Colonic mucosa (tissue), 4 donors: ENCODE measurements around the gene CA7. TPM values are rescaled to one million over a fixed set of nuclear protein-coding genes. Genes with fewer than 3 reads are reported as not detected.

ENCODE experiments used
- DNase-seq: peaks from one replicate; pipeline ENCODE4 v3.0.0-alpha.2; 2020
- H3K27ac ChIP-seq: fragments of 200-600 bp; one replicate; pipeline ENCODE4 v1.8.0; 2021
- H3K27me3 ChIP-seq: fragments of 200-600 bp; one replicate; pipeline ENCODE4 v1.8.0; 2021
- H3K36me3 ChIP-seq: fragments of 200-600 bp; one replicate; pipeline ENCODE4 v1.8.0; 2021
- H3K4me1 ChIP-seq: fragments of 200-600 bp; one replicate; pipeline ENCODE4 v1.8.0; 2021; ENCODE audit warnings: mild to moderate bottlenecking
- H3K4me3 ChIP-seq: fragments of 200-600 bp; one replicate; pipeline ENCODE4 v1.8.0; 2021
- H3K9ac ChIP-seq, 2 donors: one replicate each; pipeline ENCODE4 v1.7.0; 2013; ENCODE audit warnings: control low read depth in 2 of 2, low read depth in 2 of 2, low read length in 2 of 2
- H3K9me3 ChIP-seq: fragments of 200-600 bp; one replicate; pipeline ENCODE4 v1.8.0; 2021
- CTCF ChIP-seq: fragments of 200-600 bp; IDR thresholded peaks from one replicate; pipeline ENCODE4 v1.8.0; 2022; ENCODE audit warnings: antibody characterized with exemption, mild to moderate bottlenecking
- intact Hi-C: fragments of 100-400 bp; cut with DNase I; formaldehyde crosslinking; loops from one replicate; pipeline ENCODE4 v1.14.1; 2022
- total RNA-seq, 2 donors: library from RNA; stranded (reverse); fragmentation: NEBNext Ultra II Directional in 1 of 2; extraction: Animal tissue kit (Norgen Biotek cat#: 25700) in 1 of 2; gene quantifications; one replicate each; pipeline ENCODE4 v1.2.1, GENCODE V29; 2021
- donor health status: healthy.
- donor health status: DM: no; HTN: no; CAD: no.
- donor health status: DM: no; HTN: no; CAD: no.

CA7 gene
- total RNA-seq, 2 donors from 2014 or later = 46.2 to 120 TPM

DNA sequence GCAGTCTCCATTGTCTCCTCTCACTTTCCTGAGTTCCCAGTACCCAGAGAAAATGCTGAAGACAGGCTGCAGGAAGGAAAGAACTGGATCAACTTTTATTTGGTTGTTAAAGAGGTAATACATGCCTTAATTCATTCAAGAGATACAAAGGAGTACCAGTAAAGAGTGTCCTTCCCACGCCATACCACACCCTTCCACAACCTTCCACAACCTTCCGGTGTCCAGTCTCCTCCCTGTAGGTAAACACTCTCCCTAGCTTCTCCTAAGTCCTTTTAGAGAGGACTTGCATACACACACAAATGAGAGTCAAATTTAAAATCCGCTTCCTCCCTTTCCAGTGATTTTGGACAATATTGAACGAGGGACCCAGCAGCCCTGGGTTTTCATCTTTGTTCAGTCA is 2.8 kb upstream of the CA7 start:
- H3K9ac ChIP-seq = no peak overlapping the region
- H3K36me3 ChIP-seq = no peaks in the 10 kb centered on the region
- H3K4me3 ChIP-seq = no peak overlapping the region
- intact Hi-C loops = loop anchor here (10.0 kb wide), 1 partner anchor 57 kb away; no protein-coding TSS in a partner anchor
- no peaks in the 10 kb centered on the region for H3K9me3 ChIP-seq
- H3K27ac ChIP-seq = no peak overlapping the region
- H3K4me1 ChIP-seq = no peaks in the 10 kb centered on the region
- H3K27me3 ChIP-seq = peaks cover 20% of the 10 kb centered on the region
- no peak for TF ChIP-seq CTCF
- peak; percentile 67 for DNase-seq

DNA sequence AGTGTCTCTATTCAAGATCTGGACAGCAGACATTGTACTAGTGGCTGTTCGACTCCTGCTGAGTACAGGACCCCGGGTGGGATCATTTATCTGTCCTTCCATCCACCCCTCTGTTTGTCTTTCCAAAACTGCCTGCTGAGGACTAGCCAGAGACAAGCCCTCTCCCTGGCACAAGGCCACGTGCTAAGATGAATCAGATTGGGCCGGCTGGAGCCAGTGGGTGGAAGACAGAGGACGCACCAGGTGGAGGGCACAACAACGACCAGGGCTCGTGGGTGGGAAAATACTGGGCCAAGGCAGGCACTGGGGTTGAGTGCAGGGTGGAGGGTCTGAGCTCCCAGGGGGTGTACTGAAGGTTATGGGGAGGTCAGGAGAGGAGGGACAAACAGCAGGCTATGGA is 1.4 kb upstream of the CA7 start:
- Histone ChIP-seq H3K27me3 (peaks cover 20% of the 10 kb centered on the region), H3K36me3 (no peaks in the 10 kb centered on the region), H3K4me1 (no peaks in the 10 kb centered on the region), H3K9me3 (no peaks in the 10 kb centered on the region), H3K9ac (no peak overlapping the region), H3K27ac (no peak overlapping the region), H3K4me3 (no peak overlapping the region)
- no peak for DNase-seq
- no peak for TF ChIP-seq CTCF
- intact Hi-C loops = loop anchor here (10.0 kb wide), 1 partner anchor 58 kb away; no protein-coding TSS in a partner anchor

- no peak for DNase-seq
- no peaks in the 10 kb centered on the region for H3K9me3 ChIP-seq
- intact Hi-C loops = loop anchor here (10.0 kb wide), 1 partner anchor 58 kb away; no protein-coding TSS in a partner anchor
These were observed 1.0 kb upstream of the CA7 start for GRCh38 chr16:66843191-66843590.

DNA sequence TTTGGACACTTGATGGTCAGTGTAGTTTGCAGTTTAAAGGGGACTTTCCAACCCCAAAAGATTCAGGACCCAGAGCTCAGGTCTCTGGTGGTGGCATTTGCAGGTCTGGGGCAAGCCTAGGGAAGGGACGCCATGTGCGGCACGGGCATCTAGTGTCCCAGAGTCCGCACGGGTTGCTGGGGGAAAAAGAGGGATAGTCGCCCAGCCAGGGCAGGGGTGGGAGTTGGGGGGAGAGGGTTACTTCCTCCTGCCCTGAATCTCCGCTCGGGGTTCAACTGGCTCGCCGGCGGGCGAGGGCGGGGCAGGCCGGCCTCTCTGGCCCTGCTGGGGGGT is 239 bp upstream of the CA7 start:
- H3K36me3 ChIP-seq = no peaks in the 10 kb centered on the region
- H3K9ac ChIP-seq = no peak overlapping the region
- H3K4me1 ChIP-seq = no peaks in the 10 kb centered on the region
- DNase-seq = no peak
- no peaks in the 10 kb centered on the region for H3K9me3 ChIP-seq
- no peak for TF ChIP-seq CTCF
- H3K27me3 ChIP-seq = peaks cover 20% of the 10 kb centered on the region
- intact Hi-C loops = loop anchor here (10.0 kb wide), 1 partner anchor 59 kb away; no protein-coding TSS in a partner anchor
- no peak overlapping the region for H3K27ac ChIP-seq
- peak overlapping the region; percentile 34 for H3K4me3 ChIP-seq

More at GRCh38 chr16:66843191-66843590, 1.0 kb upstream of the CA7 start:
- no peak overlapping the region for H3K9ac ChIP-seq
- no peak for TF ChIP-seq CTCF
- H3K36me3 ChIP-seq = no peaks in the 10 kb centered on the region
- H3K27ac ChIP-seq = no peak overlapping the region
- H3K4me3 ChIP-seq = no peak overlapping the region
- H3K4me1 ChIP-seq = no peaks in the 10 kb centered on the region
- peaks cover 20% of the 10 kb centered on the region for H3K27me3 ChIP-seq

DNA sequence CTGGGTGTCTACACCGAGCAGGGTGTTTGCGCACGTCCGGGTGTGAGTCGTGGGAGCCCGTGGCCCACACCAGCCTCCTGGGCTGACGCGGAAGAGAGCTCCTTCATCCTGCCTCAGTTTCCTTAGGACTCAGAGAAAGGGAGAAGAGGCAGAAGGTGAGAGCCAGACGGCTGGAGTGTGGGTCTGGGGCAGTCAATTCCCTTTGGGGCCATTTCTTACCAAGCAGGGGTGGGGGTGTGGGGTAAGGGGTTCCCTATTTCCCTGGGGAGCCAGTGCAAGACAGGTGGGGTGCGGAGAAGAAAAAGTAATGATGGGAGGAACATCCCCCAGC is 831 bp downstream of the CA7 start:
- Histone ChIP-seq H3K9me3 (no peaks in the 10 kb centered on the region), H3K9ac (peak overlapping the region in 1 of 2 donors; percentile 19), H3K36me3 (no peaks in the 10 kb centered on the region), H3K27me3 (peaks cover 20% of the 10 kb centered on the region), H3K4me1 (no peaks in the 10 kb centered on the region), H3K4me3 (peak overlapping the region; percentile 34), H3K27ac (no peak overlapping the region)
- no peak for TF ChIP-seq CTCF
- no peak for DNase-seq
- intact Hi-C loops = loop anchor here (10.0 kb wide), 1 partner anchor 60 kb away; no protein-coding TSS in a partner anchor
